Measurements from ENCODE around the gene ZFHX2. TPM values are rescaled to one million over a fixed set of nuclear protein-coding genes. Genes with fewer than 3 reads are reported as not detected.
A peak's percentile ranks its signal among the peaks of the same experiment; 100 is the strongest.

Gene ZFHX2
- total RNA-seq, 1 experiment from 2014 or later, result 19.4 TPM

DNA sequence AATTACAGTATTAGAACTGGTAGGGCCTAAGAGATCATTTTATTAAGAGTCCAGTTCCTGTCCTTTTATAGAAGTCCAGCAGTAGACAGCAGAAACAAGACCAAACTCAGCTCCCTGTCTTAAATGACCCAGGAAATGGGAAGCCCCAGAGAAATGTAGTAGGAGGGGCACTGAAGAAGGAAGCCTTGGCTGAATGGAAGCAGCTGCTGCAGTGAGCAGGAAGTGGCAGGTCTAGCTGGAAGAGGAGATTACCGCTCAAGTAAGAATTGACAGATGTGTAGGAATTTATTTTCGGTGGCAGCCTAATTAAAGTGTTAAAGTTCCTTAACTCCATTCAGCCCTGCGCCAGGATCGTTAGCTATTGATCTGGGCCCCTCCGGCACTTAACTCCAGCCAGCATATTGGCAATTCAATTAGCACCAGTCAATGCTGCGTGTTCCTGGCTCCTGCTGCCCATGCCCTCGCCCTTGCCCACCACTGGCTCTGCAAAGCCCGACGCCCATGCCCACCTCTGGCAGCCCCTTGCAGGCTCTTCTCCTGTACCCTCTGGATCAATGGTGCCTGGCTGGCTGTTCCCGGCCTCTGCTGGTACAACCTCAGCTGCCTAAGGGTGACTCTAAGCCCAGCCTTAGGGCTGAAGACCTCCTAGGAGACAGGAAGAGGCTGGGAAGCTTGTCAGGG is 21.1 kb downstream of the ZFHX2 start:
- Histone ChIP-seq H2BK15ac (ENCODE audit: low read depth, low read length) (no peak overlapping the region), H3T11ph (ENCODE audit: low read length) (no peak overlapping the region), H3K4me1 (ENCODE audit: insufficient read depth, low read length) (no peaks in the 10 kb centered on the region), H4K20me1 (ENCODE audit: control insufficient read depth, insufficient read depth, insufficient read length) (no peaks in the 10 kb centered on the region), H3K79me2 (ENCODE audit: insufficient read depth, low read length) (no peaks in the 10 kb centered on the region), H3K56ac (ENCODE audit: insufficient read length, low read depth, low read length) (no peak overlapping the region), H2BK120ac (ENCODE audit: low read depth, low read length, poor library complexity, severe bottlenecking) (no peak overlapping the region), H2BK12ac (ENCODE audit: insufficient read length, low read depth, low read length) (no peak overlapping the region), H3K27me3 (ENCODE audit: insufficient read depth, low read length) (no peaks in the 10 kb centered on the region), H3K27ac (ENCODE audit: insufficient read length, low read depth, low read length) (no peak overlapping the region), H3K79me1 (ENCODE audit: insufficient read depth, low read depth, low read length, poor library complexity, severe bottlenecking) (no peaks in the 10 kb centered on the region), H3K4me2 (ENCODE audit: insufficient read depth, insufficient read length, low read length) (no peak overlapping the region), H2AK5ac (ENCODE audit: insufficient read length, low read length) (no peak overlapping the region), H3K9ac (ENCODE audit: extremely low read depth, insufficient read length, low read length) (no peak overlapping the region), H3K18ac (ENCODE audit: insufficient read length, low read depth, low read length) (no peak overlapping the region), H2BK20ac (ENCODE audit: low read depth, low read length, poor library complexity, severe bottlenecking) (no peak overlapping the region), H3K23ac (ENCODE audit: insufficient read length, low read depth, low read length) (no peak overlapping the region), H3K9me3 (ENCODE audit: control insufficient read depth, low read depth, low read length) (no peaks in the 10 kb centered on the region), H4K8ac (replicated peaks; ENCODE audit: insufficient read length, low read depth, low read length) (no peak overlapping the region), H3K4ac (ENCODE audit: low read depth, low read length) (no peak overlapping the region), H3K14ac (ENCODE audit: insufficient read depth, low read length) (no peak overlapping the region), H4K5ac (ENCODE audit: insufficient read length, low read depth, low read length) (no peak overlapping the region), H4K91ac (ENCODE audit: insufficient read length, low read depth, low read length) (no peak overlapping the region), H2BK5ac (ENCODE audit: insufficient read length, low read length) (no peak overlapping the region), H3K23me2 (ENCODE audit: insufficient read length, low read depth, low read length, poor library complexity, severe bottlenecking) (no peaks in the 10 kb centered on the region), H2AFZ (ENCODE audit: low read length) (no peak overlapping the region)
- no CpG with 5 or more reads among the region's 10 CpGs for WGBS (ENCODE audit: extremely low coverage, insufficient read length, low lambda C conversion rate)
- H3K4me1 Mint-ChIP-seq, result peaks cover 24 to 33% of the 10 kb centered on the region in 2 experiments
- H3K27ac Mint-ChIP-seq, result peak overlapping the region in 2 of 3 experiments; percentile 56 to 77; a peak in 5 of 7 replicates
- TF ChIP-seq, protein P1, sequence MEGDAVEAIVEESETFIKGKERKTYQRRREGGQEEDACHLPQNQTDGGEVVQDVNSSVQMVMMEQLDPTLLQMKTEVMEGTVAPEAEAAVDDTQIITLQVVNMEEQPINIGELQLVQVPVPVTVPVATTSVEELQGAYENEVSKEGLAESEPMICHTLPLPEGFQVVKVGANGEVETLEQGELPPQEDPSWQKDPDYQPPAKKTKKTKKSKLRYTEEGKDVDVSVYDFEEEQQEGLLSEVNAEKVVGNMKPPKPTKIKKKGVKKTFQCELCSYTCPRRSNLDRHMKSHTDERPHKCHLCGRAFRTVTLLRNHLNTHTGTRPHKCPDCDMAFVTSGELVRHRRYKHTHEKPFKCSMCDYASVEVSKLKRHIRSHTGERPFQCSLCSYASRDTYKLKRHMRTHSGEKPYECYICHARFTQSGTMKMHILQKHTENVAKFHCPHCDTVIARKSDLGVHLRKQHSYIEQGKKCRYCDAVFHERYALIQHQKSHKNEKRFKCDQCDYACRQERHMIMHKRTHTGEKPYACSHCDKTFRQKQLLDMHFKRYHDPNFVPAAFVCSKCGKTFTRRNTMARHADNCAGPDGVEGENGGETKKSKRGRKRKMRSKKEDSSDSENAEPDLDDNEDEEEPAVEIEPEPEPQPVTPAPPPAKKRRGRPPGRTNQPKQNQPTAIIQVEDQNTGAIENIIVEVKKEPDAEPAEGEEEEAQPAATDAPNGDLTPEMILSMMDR (conservative IDR thresholded peaks at IDR 0.05), result no peak
- H3K9me3 Mint-ChIP-seq, result no peaks in the 10 kb centered on the region
- H3K27me3 Mint-ChIP-seq (ENCODE audit: low read depth), result no peaks in the 10 kb centered on the region
- H3K36me3 Mint-ChIP-seq (ENCODE audit: insufficient read depth in 1 of 3, low read depth in 3 of 3), result peaks cover 58 to 72% (median 71%) of the 10 kb centered on the region in 3 experiments; a peak in 6 of 7 replicates
- no peak for DNase-seq
- no peak overlapping the region for H3K4me3 Mint-ChIP-seq

Measured in H9 (cell line).